MM.1S (cell line): ENCODE data around the gene TRDN.

Experiments
- DNase-seq: peaks from one replicate; pipeline ENCODE4 v3.0.0-alpha.2; 2015
- H2AFZ ChIP-seq: fragments of 300-600 bp; sonication (generic); 2 replicates; pipeline ENCODE4 v1.6.0; 2016; ENCODE audit warnings: antibody characterized with exemption, low read length
- H3F3A ChIP-seq: fragments of 300-600 bp; sonication (generic); 2 replicates; pipeline ENCODE4 v1.6.1; 2016; ENCODE audit warnings: mild to moderate bottlenecking, antibody characterized with exemption, low read length, moderate library complexity, mixed read lengths; ENCODE audit not compliant: insufficient read depth
- H3K27ac ChIP-seq: fragments of 300-600 bp; sonication (generic); 2 replicates; pipeline ENCODE4 v1.5.1; 2016; ENCODE audit warnings: mild to moderate bottlenecking, low read length
- H3K27me3 ChIP-seq: fragments of 300-600 bp; sonication (generic); replicated peaks from 2 replicates; pipeline ENCODE4 v1.6.0; 2016; ENCODE audit warnings: low read length; ENCODE audit not compliant: insufficient read depth
- H3K36me3 ChIP-seq: fragments of 300-600 bp; sonication (generic); replicated peaks from 2 replicates; pipeline ENCODE4 v1.6.1; 2016; ENCODE audit warnings: mild to moderate bottlenecking, low read length, mixed read lengths; ENCODE audit not compliant: insufficient read depth
- H3K4me1 ChIP-seq: fragments of 300-600 bp; sonication (generic); 2 replicates; pipeline ENCODE4 v1.6.1; 2016; ENCODE audit warnings: low read length, mixed read lengths
- H3K4me2 ChIP-seq: fragments of 300-600 bp; sonication (generic); 2 replicates; pipeline ENCODE4 v1.6.0; 2016; ENCODE audit warnings: low read depth, low read length
- H3K4me3 ChIP-seq: fragments of 300-600 bp; sonication (generic); 2 replicates; pipeline ENCODE4 v1.5.1; 2016; ENCODE audit warnings: low read length, mixed read lengths
- H3K79me2 ChIP-seq: fragments of 300-600 bp; sonication (generic); 2 replicates; pipeline ENCODE4 v1.6.1; 2016; ENCODE audit warnings: mixed run types, low read length, mixed read lengths
- H3K9ac ChIP-seq: fragments of 300-600 bp; sonication (generic); 2 replicates; pipeline ENCODE4 v1.6.1; 2016; ENCODE audit warnings: low read length, mixed read lengths
- H3K9me2 ChIP-seq: fragments of 300-600 bp; sonication (generic); replicated peaks from 2 replicates; pipeline ENCODE4 v1.6.1; 2016; ENCODE audit warnings: mild to moderate bottlenecking, low read length, mixed read lengths; ENCODE audit not compliant: insufficient read depth
- H3K9me3 ChIP-seq: fragments of 300-600 bp; sonication (generic); replicated peaks from 2 replicates; pipeline ENCODE4 v1.6.1; 2016; ENCODE audit warnings: mild to moderate bottlenecking, low read length, mixed read lengths; ENCODE audit not compliant: insufficient read depth
- H4K20me1 ChIP-seq: fragments of 300-600 bp; sonication (generic); 2 replicates; pipeline ENCODE4 v1.6.1; 2016; ENCODE audit warnings: mild to moderate bottlenecking, low read length, moderate library complexity, mixed read lengths; ENCODE audit not compliant: insufficient read depth
- CTCF ChIP-seq: fragments of 300-600 bp; sonication (generic); IDR thresholded peaks from 2 replicates; pipeline ENCODE4 v1.5.1; 2016; ENCODE audit warnings: antibody characterized with exemption, low read length, mixed read lengths
- EZH2 ChIP-seq: fragments of 300-600 bp; sonication (generic); optimal IDR thresholded peaks from 2 replicates; pipeline ENCODE3; 2017; ENCODE audit warnings: low read depth, mild to moderate bottlenecking, antibody characterized with exemption, low read length, mixed read lengths
- EZH2phosphoT487 ChIP-seq: fragments of 300-600 bp; sonication (generic); IDR thresholded peaks from 2 replicates; pipeline ENCODE4 v1.6.1; 2018; ENCODE audit warnings: antibody characterized with exemption, low read length

Gene TRDN

GRCh38 chr6:123533862-123534648 is 102.7 kb downstream of the TRDN start:
- TF ChIP-seq EZH2 (no peak), CTCF (no peak), EZH2phosphoT487 (no peak)
- H3K9ac ChIP-seq = no peak overlapping the region
- H3K36me3 ChIP-seq = no peaks in the 10 kb centered on the region
- no peak for DNase-seq
- H3K9me3 ChIP-seq = no peaks in the 10 kb centered on the region
- H2AFZ ChIP-seq = no peak overlapping the region
- no peaks in the 10 kb centered on the region for H3F3A ChIP-seq
- no peak overlapping the region for H3K4me2 ChIP-seq
- no peak overlapping the region for H3K4me3 ChIP-seq
- H4K20me1 ChIP-seq = no peaks in the 10 kb centered on the region
- no peak overlapping the region for H3K27ac ChIP-seq
- H3K4me1 ChIP-seq = no peaks in the 10 kb centered on the region
- H3K9me2 ChIP-seq = no peaks in the 10 kb centered on the region
- H3K79me2 ChIP-seq = no peaks in the 10 kb centered on the region
- H3K27me3 ChIP-seq = no peaks in the 10 kb centered on the region

GRCh38 chr6:123529843-123530242 is 106.9 kb downstream of the TRDN start:
- no peaks in the 10 kb centered on the region for H4K20me1 ChIP-seq
- H2AFZ ChIP-seq = no peak overlapping the region
- no peaks in the 10 kb centered on the region for H3F3A ChIP-seq
- H3K36me3 ChIP-seq = no peaks in the 10 kb centered on the region
- no peak for TF ChIP-seq CTCF
- TF ChIP-seq EZH2phosphoT487 = no peak
- no peak for TF ChIP-seq EZH2
- peaks cover 7% of the 10 kb centered on the region; the same call in 1 of the 2 replicates for H3K4me1 ChIP-seq
- no peaks in the 10 kb centered on the region for H3K27me3 ChIP-seq
- no peaks in the 10 kb centered on the region for H3K79me2 ChIP-seq
- H3K9ac ChIP-seq = no peak overlapping the region
- H3K27ac ChIP-seq = no peak overlapping the region
- no peaks in the 10 kb centered on the region for H3K9me3 ChIP-seq
- H3K4me3 ChIP-seq = no peak overlapping the region
- H3K4me2 ChIP-seq = no peak overlapping the region
- no peak for DNase-seq
- H3K9me2 ChIP-seq = no peaks in the 10 kb centered on the region

- no peak overlapping the region for H2AFZ ChIP-seq
- no peak for DNase-seq
- H4K20me1 ChIP-seq = no peaks in the 10 kb centered on the region
- H3K79me2 ChIP-seq = no peaks in the 10 kb centered on the region
- H3K4me3 ChIP-seq = no peak overlapping the region
- H3K4me2 ChIP-seq = no peak overlapping the region
- no peak overlapping the region for H3K9ac ChIP-seq
- TF ChIP-seq EZH2 = no peak
- no peaks in the 10 kb centered on the region for H3F3A ChIP-seq
- H3K9me2 ChIP-seq = no peaks in the 10 kb centered on the region
- H3K4me1 ChIP-seq = peaks cover 7% of the 10 kb centered on the region; the same call in 1 of the 2 replicates
- no peak overlapping the region for H3K27ac ChIP-seq
- no peaks in the 10 kb centered on the region for H3K36me3 ChIP-seq
- no peaks in the 10 kb centered on the region for H3K9me3 ChIP-seq
- H3K27me3 ChIP-seq = no peaks in the 10 kb centered on the region
These were observed 107.7 kb downstream of the TRDN start for GRCh38 chr6:123529058-123529457.

GRCh38 chr6:123527406-123527805 is 109.3 kb downstream of the TRDN start:
- TF ChIP-seq EZH2 = no peak
- no peak for TF ChIP-seq EZH2phosphoT487
- TF ChIP-seq CTCF = no peak
- Histone ChIP-seq H4K20me1 (no peaks in the 10 kb centered on the region), H3K79me2 (no peaks in the 10 kb centered on the region), H3K4me3 (no peak overlapping the region), H3K27ac (no peak overlapping the region), H3K27me3 (no peaks in the 10 kb centered on the region), H3K9ac (no peak overlapping the region), H2AFZ (no peak overlapping the region), H3K9me2 (no peaks in the 10 kb centered on the region), H3K4me1 (peaks cover 7% of the 10 kb centered on the region; the same call in 1 of the 2 replicates), H3K9me3 (no peaks in the 10 kb centered on the region), H3K36me3 (no peaks in the 10 kb centered on the region), H3K4me2 (no peak overlapping the region), H3F3A (no peaks in the 10 kb centered on the region)
- DNase-seq = no peak
